HG02610 (cell line): ENCODE data around the gene PRRT2.

Source experiments
- ATAC-seq: cut with Tn5 transposase; IDR thresholded peaks from one replicate; pipeline ENCODE4 v1.9.1; 2021; ENCODE audit warnings: mild to moderate bottlenecking, moderate library complexity; ENCODE audit not compliant: unreplicated experiment

The PRRT2 gene

DNA sequence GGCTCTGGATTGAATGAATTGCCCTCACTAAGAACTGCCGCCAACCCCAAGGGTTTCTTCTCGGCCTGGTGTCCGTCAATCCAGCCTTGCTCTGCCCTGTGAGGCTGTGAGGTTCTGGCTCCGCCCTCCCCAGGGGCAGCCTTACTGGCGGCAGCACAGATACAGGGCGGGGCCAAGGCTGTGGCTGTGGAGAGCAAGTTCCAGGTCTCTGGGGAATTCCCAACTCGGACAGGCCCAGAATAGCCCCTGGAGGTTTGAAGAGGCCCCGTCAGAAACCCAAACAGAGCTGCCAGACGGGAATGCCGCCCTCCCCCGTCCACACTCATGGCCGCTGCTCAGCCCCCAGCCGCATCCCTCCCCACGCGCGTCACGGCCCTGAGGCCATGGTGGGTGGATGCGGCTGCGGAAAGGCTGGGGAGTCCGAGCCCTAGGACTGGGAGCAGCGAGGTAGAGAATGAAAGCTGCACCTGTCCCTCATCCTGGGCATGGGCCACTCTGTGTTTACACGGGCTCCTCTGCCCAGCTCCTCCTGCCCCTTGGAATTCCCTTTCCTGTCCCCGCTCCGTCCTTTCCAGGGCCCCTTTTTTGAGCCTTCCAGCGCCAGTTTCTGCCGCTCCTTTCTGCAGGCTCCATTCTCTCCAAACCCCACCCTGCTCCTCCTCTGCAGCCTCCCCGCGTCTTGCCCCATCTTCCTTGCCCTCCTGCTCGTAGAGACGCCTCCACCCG lies 660 bp upstream of the PRRT2 start:
- peak; percentile 46 for ATAC-seq

DNA sequence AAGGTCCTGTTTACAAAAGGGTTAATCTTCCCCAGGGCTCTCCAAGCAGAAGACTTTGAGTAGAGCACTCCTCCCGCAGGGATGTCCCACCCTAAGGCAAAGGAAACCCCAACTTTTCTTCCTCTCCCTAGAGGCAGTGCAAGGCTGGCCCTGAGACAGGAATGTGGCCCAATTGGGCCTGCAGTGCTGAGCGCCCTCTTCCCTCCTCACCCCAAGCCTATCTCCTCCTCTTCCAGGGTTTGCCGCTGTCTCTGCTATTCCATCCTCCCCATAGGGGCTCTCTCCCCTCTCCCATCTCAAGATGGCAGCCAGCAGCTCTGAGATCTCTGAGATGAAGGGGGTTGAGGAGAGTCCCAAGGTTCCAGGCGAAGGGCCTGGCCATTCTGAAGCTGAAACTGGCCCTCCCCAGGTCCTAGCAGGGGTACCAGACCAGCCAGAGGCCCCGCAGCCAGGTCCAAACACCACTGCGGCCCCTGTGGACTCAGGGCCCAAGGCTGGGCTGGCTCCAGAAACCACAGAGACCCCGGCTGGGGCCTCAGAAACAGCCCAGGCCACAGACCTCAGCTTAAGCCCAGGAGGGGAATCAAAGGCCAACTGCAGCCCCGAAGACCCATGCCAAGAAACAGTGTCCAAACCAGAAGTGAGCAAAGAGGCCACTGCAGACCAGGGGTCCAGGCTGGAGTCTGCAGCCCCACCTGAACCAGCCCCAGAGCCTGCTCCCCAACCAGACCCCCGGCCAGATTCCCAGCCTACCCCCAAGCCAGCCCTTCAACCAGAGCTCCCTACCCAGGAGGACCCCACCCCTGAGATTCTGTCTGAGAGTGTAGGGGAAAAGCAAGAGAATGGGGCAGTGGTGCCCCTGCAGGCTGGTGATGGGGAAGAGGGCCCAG lies 1.0 kb downstream of the PRRT2 start:
- ATAC-seq = no peak

DNA sequence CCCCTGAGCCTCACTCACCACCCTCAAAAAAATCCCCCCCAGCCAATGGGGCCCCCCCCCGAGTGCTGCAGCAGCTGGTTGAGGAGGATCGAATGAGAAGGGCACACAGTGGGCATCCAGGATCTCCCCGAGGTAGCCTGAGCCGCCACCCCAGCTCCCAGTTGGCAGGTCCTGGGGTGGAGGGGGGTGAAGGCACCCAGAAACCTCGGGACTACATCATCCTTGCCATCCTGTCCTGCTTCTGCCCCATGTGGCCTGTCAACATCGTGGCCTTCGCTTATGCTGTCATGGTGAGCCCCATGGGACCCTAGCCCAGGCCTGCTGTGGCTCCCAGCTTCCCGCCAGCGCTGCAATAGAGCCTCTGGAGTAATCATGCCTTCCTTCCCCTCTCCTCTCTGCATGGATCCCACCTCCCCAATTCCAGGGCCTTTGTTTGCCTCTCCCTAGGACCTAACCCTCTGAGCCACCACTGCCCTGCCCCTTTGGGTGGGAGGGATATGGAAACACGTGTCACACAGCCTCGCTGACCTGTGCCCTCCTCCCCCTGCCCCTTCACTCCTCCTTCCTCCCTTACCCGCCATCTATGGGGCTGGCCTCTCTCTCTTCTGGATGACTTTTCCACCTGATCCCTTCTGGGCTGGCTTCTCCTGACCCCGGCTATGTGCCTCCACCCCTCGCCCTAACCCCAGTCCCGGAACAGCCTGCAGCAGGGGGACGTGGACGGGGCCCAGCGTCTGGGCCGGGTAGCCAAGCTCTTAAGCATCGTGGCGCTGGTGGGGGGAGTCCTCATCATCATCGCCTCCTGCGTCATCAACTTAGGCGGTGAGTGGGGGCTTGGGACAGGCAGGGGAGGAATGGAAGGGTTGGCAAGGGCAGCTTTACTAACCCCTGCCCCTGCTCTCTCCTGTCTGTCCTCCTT lies 1.9 kb downstream of the PRRT2 start:
- ATAC-seq = no peak

DNA sequence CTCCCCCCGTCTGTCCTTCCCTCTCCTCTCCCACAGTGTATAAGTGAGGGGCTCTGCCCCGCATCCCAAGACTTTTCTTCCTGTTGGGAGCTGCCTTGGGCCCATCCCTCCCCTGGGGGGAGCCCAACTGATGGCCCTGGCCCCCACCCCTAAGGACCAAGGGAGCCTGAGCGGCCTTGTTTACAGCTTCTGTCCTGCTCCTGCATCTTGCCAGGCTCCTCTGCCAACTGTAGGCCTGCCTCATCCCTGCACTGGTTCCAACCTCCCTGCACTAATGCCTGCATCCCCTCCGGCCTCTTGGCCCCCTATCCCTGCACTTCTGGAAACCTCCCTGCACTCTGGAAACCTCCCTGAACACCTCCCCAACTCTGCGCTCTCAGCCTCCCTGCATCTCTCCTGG lies 2.6 kb downstream of the PRRT2 start:
- no peak for ATAC-seq

DNA sequence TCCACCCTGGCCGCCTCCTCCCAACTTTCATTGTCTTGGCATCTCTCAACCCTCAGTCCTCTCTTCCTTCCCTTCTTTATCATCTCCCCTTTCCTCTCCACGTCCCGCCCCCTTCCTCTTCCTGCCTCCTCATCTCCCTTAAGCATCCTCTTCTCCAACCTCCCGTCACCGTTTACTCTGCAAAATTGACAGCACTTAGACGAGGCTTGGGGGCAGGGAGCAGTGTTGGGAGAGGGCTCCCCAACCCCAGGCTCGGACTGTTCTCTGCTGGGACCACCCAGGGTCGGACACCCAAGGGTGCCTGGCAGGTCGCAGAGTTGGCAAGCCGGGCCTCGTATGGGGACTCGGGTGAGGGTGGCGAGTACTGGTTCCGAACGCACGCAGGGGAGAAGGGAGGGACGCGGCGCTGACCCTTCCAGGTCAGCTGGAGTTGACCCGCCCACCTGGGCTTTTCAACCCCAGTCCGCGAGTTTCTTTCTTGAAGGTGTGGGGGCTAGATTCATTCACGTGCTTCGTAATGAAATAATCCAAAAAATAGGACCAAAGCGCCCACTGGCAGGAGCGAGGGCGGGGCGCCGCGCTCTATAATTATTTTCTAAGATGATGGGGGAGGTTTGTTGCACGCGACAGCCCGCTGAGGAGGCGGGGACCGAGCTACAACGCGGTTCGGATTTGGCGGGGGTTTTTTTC lies 3.2 kb downstream of the PRRT2 start:
- no peak for ATAC-seq

DNA sequence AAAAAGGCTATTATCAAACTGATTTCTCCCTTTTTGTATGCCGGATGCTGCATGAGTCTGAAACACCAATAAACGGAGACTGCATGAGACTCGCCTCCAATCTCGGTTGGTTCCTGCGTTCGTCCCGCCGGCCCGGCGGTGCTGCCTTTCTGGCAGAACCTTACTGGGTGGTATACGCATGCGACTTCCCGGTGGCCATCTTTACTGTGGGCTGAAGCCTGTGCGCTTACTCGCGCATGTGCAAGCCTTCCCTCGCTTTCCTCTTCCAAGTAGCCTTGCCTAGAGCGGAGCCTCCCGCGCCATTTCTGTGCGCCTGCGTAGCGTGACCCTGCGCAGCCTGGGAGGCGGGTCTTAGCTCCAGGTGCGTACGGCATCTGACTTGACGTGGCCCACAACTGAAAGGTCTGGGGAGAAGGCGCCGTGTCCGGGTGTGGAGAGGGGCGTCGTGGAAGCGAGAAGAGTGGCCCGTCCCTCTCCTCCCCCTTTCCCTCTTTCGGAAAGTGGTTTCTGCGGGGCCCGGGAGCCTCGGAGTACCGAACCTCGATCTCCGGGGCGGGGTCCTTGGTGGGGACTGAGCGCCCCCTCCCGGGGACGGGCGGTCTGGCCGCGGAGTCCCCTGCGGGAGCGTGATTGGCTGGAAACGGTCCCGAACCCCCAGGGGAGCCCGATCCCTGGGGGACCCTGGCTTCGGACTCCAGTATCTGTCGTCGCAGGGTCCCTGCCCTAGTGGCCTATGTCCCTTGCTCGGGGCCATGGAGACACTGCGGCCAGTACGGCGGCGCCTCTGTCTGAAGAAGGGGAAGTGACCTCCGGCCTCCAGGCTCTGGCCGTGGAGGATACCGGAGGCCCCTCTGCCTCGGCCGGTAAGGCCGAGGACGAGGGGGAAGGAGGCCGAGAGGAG lies 4.0 kb downstream of the PRRT2 start, which contains the start of gene PAGR1:
Gene PAGR1, plus strand, starts transcription at position 360 of the 901 bp plus-strand sequence. Its CDS starts 374 bp downstream, at position 734.
- peak; percentile 44 for ATAC-seq

DNA sequence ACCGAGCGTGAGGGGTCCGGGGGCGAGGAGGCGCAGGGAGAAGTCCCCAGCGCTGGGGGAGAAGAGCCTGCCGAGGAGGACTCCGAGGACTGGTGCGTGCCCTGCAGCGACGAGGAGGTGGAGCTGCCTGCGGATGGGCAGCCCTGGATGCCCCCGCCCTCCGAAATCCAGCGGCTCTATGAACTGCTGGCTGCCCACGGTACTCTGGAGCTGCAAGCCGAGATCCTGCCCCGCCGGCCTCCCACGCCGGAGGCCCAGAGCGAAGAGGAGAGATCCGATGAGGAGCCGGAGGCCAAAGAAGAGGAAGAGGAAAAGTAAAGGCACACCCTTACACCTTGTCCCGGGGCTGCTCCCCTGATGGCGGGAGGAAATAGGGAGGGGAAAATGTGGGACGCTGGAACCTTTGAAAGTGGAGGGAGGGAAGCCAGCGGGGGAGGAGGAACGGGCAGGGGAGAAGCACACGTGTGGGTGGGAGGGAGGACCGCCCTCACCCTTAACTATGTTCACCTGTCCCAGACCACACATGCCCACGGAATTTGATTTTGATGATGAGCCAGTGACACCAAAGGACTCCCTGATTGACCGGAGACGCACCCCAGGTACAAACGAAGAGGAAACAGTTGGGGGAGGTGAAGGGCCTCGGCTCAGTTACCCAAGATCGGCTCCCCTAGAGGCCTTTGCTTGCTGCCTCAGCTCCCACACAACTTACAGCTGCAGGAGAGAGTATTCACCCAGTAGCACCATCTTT lies 4.9 kb downstream of the PRRT2 start:
- peak; percentile 6 for ATAC-seq

DNA sequence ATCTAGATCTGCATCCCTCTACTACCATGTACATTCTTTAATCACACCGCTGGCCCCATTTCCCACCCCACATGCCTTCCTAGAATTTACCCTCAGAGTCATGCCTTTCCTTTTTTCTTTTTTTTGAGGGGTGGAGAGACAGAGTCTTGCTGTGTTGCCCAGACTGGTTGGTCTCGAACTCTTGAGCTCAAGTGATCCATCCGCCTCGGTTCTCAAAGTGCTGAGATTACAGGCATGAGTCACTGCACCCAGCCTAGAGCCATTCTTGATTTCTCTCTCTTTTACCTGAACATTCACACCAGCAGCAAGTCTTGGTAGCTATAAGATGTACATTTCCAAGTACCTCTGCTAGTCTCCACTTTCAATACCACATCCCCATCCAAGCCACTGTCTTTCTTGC lies 6.1 kb downstream of the PRRT2 start:
- no peak for ATAC-seq

DNA sequence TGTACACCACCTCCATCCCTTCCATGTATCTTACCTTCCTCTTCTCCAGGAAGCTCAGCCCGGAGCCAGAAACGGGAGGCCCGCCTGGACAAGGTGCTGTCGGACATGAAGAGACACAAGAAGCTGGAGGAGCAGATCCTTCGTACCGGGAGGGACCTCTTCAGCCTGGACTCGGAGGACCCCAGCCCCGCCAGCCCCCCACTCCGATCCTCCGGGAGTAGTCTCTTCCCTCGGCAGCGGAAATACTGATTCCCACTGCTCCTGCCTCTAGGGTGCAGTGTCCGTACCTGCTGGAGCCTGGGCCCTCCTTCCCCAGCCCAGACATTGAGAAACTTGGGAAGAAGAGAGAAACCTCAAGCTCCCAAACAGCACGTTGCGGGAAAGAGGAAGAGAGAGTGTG lies 7.5 kb downstream of the PRRT2 start:
- no peak for ATAC-seq

DNA sequence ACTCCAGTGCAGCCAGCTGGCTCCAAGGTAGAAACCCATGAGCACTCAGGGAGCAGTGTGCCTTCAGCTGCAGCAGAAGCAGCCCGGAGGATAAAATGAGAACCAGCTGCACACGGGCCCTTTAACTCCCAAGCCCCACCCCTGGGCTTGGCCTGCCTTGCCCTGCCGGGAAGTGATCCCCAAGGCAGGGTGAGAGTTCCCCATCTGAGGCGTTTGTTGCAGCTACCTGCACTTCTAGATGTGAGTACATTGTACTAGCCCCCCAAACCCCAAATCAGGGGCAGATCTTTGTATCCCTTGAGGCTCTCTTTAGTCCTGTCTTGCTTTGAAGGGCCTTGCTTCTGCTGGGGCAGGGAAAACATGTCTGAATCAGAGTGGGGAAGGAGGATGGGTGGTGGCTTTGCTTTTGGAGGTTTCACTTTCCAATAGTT lies 8.3 kb downstream of the PRRT2 start, which contains the start of gene MVP:
Gene MVP, plus strand, starts transcription at position 192 of the 431 bp plus-strand sequence. CDS start 10,088 bp downstream, outside the sequence.
- ATAC-seq = peak; percentile 32

DNA sequence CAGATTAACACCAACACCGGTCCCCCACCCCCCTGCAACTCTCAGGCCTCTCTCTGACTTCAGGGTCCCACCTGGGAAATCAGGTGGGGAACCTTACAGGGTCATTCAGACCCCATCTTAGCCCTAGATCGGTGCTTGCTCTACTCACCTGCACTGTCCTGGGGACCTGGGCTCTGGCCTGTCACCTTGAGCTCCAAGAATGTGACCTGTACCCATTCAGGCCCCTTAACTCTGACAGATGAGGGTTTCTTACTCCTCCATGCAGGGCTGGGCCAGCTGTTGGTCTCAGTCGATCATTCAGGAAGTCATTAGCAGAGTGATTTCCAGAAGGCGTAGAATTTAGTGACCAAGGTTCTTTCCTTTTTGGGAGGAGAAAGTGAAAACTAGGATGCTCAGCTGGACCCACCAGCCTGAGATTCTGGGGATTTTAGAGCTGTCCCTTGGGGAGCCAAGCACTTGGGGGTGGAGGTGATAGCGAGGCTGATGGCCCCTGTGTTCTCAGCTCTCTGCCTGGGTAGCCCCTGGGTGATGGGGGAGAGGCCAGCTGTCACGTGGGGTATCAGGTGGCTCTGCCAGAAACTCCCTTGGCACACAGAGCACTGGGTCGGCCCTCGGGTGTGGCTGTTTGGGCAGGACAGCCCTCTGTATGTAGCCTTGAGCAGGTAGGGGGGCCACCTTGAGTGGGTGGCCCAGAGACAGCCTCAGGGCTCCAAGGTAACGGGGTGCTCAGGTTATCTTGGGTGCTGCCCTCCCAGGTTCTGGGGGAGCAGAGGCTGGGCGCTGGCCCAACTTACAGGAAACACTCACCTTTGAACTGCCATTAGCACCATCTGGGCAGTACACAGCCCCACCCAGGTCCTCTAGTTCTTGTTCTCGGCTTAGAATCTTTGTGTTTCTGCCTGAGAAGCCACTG lies 9.0 kb downstream of the PRRT2 start:
- ATAC-seq = peak; percentile 48

DNA sequence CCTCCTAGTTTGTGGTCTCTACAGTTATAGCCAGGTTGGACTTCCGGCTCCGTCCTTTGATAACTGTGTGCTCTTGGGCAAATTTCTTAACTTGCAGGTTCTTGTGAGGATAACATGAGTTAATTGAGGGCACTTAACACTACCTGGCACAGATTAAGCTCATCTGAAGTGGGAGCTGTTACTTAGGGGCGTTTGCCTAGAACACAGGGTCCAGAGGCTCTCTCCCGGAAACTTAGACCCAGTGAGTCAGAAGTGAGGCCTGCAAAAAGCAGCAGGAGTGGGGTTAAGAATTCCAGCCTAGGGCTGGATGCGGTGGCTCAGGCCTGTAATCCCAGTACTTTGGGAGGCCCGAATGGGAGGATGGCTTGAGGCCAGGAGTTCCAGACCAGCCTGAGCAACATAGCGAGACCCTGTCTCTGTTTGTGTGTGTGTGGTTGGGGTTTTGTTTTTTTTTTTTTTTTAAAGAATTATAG lies 9.7 kb downstream of the PRRT2 start:
- no peak for ATAC-seq

DNA sequence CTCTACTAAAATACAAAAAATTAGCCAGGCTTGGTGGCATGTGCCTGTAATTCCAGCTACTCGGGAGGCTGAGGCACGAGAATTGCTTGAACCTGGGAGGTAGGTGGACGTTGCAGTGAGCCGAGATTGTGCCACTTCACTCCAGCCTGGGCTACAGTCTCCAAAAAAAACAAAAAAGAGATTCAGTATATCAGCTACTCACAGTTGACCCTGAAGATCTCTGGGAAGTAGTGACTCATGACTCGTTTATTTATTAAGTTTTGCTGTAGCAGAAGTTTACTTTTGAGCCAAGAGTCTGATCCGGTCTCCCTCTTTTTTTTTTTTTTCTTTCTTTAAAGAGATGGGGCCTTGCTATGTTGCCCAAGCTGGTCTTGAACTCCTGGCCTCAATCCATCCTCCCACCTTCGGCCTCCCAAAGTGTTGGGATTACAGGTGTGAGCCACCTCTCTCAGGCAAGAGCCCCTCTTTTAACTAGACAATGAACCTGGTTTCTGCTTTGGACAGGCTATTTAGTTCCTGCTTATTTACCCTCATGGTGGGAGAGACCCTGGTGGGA lies 12.7 kb downstream of the PRRT2 start:
- no peak for ATAC-seq

DNA sequence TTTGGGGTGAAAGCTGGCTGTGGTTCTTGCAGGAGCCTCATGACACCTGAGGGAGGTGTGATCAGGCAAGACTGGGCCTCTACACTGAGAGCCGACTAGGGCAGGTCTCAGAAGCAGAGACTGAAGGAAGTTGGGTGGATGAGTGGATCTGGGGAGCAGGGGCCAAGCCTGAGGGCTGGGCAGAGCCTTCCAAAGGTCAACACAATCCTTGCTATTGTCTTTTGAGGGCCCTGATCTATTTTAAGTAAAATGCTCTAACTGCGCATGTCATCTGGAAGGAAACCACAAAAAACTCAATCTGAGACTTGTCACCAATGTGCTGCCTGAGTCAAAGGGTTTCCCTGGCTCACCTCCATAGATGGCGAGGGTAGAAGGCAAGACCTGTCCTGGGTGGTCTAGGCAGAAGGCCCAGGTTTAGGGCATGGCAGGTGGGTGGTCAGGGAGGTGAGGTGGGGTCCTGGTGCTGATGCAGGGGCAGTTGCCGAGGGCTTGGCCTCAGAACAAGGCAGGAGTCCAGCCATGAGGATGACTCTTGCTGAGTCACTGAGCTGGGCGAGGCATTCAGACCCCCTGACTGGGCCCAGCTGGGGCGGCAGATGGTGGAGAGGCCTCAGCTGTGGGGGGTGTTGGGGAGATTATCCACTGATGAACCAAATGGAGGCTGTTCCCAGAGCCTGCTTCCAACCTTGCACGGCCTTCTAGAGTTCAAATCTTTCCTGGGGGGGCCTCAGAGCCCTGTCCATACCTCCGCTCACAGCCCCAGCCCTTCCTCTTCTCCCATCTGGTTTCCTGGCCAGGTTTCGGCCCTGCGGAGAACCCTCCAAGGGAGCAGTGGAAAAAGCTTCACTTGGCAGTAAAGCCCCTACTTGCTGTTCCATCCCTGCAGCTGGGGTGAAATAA lies 13.4 kb downstream of the PRRT2 start:
- peak; percentile 34 for ATAC-seq

DNA sequence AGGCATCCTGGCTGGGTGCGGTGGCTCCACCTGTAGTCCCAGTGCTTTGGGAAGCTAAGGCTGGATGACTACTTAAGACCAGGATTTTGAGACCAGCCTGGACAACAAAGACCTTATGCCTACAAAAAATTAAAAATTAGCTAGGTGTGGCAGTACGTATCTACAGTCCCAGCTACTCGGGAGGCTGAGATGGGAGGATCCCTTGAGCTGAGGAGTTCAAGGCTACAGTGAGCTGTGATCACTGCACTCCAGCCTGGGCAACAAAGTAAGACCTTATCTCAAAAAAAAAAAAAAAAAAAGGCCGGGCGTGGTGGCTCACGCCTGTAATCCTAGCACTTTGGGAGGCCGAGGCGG lies 14.3 kb downstream of the PRRT2 start:
- ATAC-seq = no peak

DNA sequence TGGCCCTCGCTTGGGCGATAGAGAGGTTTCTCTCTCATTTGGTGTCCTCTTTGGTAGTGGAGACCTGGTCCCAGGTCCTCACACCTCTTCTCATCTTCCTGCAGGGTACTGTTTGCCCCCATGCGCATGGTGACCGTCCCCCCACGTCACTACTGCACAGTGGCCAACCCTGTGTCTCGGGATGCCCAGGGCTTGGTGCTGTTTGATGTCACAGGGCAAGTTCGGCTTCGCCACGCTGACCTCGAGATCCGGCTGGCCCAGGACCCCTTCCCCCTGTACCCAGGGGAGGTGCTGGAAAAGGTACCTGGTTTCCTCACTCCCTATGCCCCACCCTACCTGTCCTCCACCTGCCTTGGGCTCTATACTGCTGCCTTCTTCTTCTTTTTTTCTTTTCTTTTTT lies 18.8 kb downstream of the PRRT2 start:
- no peak for ATAC-seq
